Heart left ventricle (tissue), 13 donors: Measurements from ENCODE around the gene MGMT.

Experiments
- POLR2A ChIP-seq, 2 donors: fragments of 450-650 bp; IDR thresholded peaks; one replicate each; pipeline ENCODE4 v1.6.1; 2017; ENCODE audit warnings: antibody characterized with exemption in 2 of 2, mild to moderate bottlenecking in 2 of 2, moderate library complexity in 2 of 2
- TF ChIP-seq, protein P1 (sequence below), 12 donors: fragments of 200-600 bp; sonication (generic) in 4 of 12; IDR thresholded peaks; one replicate each; pipeline versions ENCODE4 v1.5.0 to v1.8.0; 2018 to 2022; ENCODE audit warnings: antibody characterized with exemption in 12 of 12, mild to moderate bottlenecking in 5 of 12
- donor health status: ischemic (EF 13 %, LVEDD 7.1; RV severe dilation, severe dysfunction).
- donor health status: DM: no; HTN: yes; CAD: no.
- donor health status: DM: no; HTN: no; CAD: no.
- donor health status: ischemic (EF 25% LVEDD 6.9; RV normal size, moderate dysfunction).
- donor health status: ischemic (EF 25% LVEDD 5.7; RV mildly dilated, moderate dysfunction).
- donor health status: ischemic (EF 35%, LVEDD 5.7; RV mildly dilated, moderate dysfunction).
- donor health status: nonischemic (EF 11% LVEDD 7.7; RV severe dilation, severe dysfunction).
- donor health status: DM: yes; HTN: yes; CAD: no.
- donor health status: PGD.
- donor health status: ischemic (EF 29% LVEDD 5.4; RV normal size, mild dysfunction).
- donor health status: nonischemic (EF 23%, LVEDD 6.1; RV moderate dilation, normal function).

DNA sequence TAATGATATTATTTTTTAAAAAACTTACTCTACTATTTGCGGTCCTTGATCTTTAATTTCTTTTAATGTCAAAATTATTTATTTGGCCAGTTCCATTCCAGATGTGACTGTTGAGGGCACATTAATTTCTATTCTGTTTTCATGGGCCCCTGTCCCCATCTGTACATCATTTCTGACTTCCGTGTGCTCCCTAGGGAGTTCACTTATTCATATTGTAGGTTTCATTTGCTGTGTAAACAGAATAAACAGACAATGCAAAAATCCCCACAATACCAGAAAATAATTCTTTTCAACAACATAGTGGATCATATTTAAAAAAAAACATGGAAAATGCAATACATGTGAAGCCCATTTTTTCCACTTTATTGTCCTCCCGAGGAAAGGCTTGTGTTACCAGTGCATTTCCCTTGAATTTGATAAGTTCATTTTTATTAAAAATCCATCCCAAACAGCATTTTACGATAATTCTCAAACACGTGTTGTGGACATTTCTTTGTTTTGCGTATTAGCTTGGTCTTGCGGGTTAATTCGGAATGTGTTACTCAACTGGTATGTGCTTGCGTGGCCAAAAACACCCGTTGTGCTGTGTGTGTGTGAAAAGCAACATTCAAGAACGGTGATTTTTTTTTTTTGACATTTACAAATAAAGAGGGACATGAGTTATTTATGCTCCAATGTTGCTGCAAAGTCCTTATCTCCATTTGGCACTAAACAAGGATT is 138.4 kb downstream of the MGMT start:
- TF ChIP-seq, protein P1, sequence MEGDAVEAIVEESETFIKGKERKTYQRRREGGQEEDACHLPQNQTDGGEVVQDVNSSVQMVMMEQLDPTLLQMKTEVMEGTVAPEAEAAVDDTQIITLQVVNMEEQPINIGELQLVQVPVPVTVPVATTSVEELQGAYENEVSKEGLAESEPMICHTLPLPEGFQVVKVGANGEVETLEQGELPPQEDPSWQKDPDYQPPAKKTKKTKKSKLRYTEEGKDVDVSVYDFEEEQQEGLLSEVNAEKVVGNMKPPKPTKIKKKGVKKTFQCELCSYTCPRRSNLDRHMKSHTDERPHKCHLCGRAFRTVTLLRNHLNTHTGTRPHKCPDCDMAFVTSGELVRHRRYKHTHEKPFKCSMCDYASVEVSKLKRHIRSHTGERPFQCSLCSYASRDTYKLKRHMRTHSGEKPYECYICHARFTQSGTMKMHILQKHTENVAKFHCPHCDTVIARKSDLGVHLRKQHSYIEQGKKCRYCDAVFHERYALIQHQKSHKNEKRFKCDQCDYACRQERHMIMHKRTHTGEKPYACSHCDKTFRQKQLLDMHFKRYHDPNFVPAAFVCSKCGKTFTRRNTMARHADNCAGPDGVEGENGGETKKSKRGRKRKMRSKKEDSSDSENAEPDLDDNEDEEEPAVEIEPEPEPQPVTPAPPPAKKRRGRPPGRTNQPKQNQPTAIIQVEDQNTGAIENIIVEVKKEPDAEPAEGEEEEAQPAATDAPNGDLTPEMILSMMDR (IDR thresholded peaks at IDR 0.05), result no peak
- TF ChIP-seq POLR2A (IDR thresholded peaks at IDR 0.05), result no peak
